MCF 10A (cell line): ENCODE results near the gene TTC7B. TPM values are rescaled to one million over a fixed set of nuclear protein-coding genes. Genes with fewer than 3 reads are reported as not detected.

ENCODE experiments used
- BruUV-seq: library from RNA; stranded (reverse); fragments of 400-500 nt; replicated peaks from 2 replicates; lab custom pipeline; 2021; lab: Mats Ljungman, UMichigan
- CTCF ChIA-PET: fragments of 300-600 bp; sonication (Branson Sonifier 250); formaldehyde crosslinking; extraction: SDS; loops from one replicate; lab custom pipeline; 2021; ENCODE audit warnings: antibody characterized with exemption, inconsistent platforms; lab: Yijun Ruan, JAX
- POLR2A ChIA-PET: fragments of 300-600, 350-650 bp; sonication (Branson Sonifier 250); formaldehyde crosslinking; extraction: SDS; loops from one replicate; lab custom pipeline; 2020; ENCODE audit warnings: antibody characterized with exemption, inconsistent platforms; lab: Yijun Ruan, JAX
- DNase-seq: peaks from one replicate; pipeline ENCODE4 v3.0.0-alpha.2; 2018; ENCODE audit not compliant: unreplicated experiment
- H3K27ac Mint-ChIP-seq: one replicate; pipeline ENCODE4 v1.8.0; 2022; ENCODE audit warnings: mild to moderate bottlenecking, low read depth, mixed read lengths; ENCODE audit not compliant: unreplicated experiment
- H3K27me3 Mint-ChIP-seq: one replicate; pipeline ENCODE4 v1.8.0; 2022; ENCODE audit warnings: mixed read lengths; ENCODE audit not compliant: insufficient read depth, unreplicated experiment
- H3K36me3 Mint-ChIP-seq: one replicate; pipeline ENCODE4 v1.8.0; 2022; ENCODE audit warnings: mild to moderate bottlenecking, moderate library complexity, mixed read lengths; ENCODE audit not compliant: insufficient read depth, unreplicated experiment
- H3K4me1 Mint-ChIP-seq: one replicate; pipeline ENCODE4 v1.8.0; 2022; ENCODE audit warnings: mixed read lengths; ENCODE audit not compliant: insufficient read depth, unreplicated experiment
- H3K4me3 Mint-ChIP-seq: one replicate; pipeline ENCODE4 v1.8.0; 2022; ENCODE audit warnings: mild to moderate bottlenecking, moderate library complexity, mixed read lengths; ENCODE audit not compliant: unreplicated experiment
- H3K9me3 Mint-ChIP-seq: one replicate; pipeline ENCODE4 v1.8.0; 2022; ENCODE audit warnings: mixed read lengths; ENCODE audit not compliant: unreplicated experiment
- intact Hi-C: fragments of 100-400 bp; cut with micrococcal nuclease; formaldehyde crosslinking; loops from 2 replicates; pipeline ENCODE4 v1.14.1; 2022
- total RNA-seq: library from RNA; stranded (reverse); gene quantifications from 2 replicates; pipeline ENCODE4 v1.2.3, GENCODE V29; 2022
- TF ChIP-seq, protein P1 (sequence below): fragments of 200-600 bp; IDR thresholded peaks from one replicate; pipeline ENCODE4 v1.8.0; 2022; ENCODE audit warnings: antibody characterized with exemption, mild to moderate bottlenecking; ENCODE audit not compliant: unreplicated experiment

TTC7B gene
- total RNA-seq, 1 experiment from 2014 or later = 31.1 TPM

- no peak overlapping the region for H3K27ac Mint-ChIP-seq
- peaks cover 22% of the 10 kb centered on the region for H3K4me1 Mint-ChIP-seq
- DNase-seq = no peak
- TF ChIP-seq, protein P1, sequence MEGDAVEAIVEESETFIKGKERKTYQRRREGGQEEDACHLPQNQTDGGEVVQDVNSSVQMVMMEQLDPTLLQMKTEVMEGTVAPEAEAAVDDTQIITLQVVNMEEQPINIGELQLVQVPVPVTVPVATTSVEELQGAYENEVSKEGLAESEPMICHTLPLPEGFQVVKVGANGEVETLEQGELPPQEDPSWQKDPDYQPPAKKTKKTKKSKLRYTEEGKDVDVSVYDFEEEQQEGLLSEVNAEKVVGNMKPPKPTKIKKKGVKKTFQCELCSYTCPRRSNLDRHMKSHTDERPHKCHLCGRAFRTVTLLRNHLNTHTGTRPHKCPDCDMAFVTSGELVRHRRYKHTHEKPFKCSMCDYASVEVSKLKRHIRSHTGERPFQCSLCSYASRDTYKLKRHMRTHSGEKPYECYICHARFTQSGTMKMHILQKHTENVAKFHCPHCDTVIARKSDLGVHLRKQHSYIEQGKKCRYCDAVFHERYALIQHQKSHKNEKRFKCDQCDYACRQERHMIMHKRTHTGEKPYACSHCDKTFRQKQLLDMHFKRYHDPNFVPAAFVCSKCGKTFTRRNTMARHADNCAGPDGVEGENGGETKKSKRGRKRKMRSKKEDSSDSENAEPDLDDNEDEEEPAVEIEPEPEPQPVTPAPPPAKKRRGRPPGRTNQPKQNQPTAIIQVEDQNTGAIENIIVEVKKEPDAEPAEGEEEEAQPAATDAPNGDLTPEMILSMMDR = no peak
- no TSS peak for BruUV-seq
- intact Hi-C loops = no loop called here
- H3K4me3 Mint-ChIP-seq = no peak overlapping the region
- no peaks in the 10 kb centered on the region for H3K27me3 Mint-ChIP-seq
- no peaks in the 10 kb centered on the region for H3K36me3 Mint-ChIP-seq
- H3K9me3 Mint-ChIP-seq = no peaks in the 10 kb centered on the region
- ChIA-PET POLR2A (interaction anchor here (0.6 to 2.3 kb wide), 2 partner anchors 11 to 228 kb away, joined by 3 to 7 read pairs; partner anchors contain the start of gene CALM1), CTCF (interaction anchor here (1.0 to 1.3 kb wide), 2 partner anchors 72 to 228 kb away, joined by 3 to 5 read pairs; partner anchors contain the start of gene CALM1)
Observed at GRCh38 chr14:90625445-90625844, 190.8 kb downstream of the TTC7B start.

GRCh38 chr14:90624732-90625400 is 191.4 kb downstream of the TTC7B start:
- Mint-ChIP-seq H3K4me3 (peak overlapping the region; percentile 44), H3K4me1 (peaks cover 17% of the 10 kb centered on the region), H3K27ac (peak overlapping the region; percentile 79), H3K27me3 (no peaks in the 10 kb centered on the region), H3K9me3 (no peaks in the 10 kb centered on the region), H3K36me3 (no peaks in the 10 kb centered on the region)
- ChIA-PET POLR2A (interaction anchor here (0.6 to 2.3 kb wide), 3 partner anchors 12 to 228 kb away, joined by 3 to 7 read pairs (median 3); partner anchors contain the start of gene CALM1), CTCF (interaction anchor here (1.0 to 1.7 kb wide), 3 partner anchors 17 to 228 kb away, joined by 3 to 5 read pairs (median 4); partner anchors contain the start of gene CALM1)
- TF ChIP-seq, protein P1 = no peak
- intact Hi-C loops = no loop called here
- peak; percentile 90 for DNase-seq
- BruUV-seq = no TSS peak

- no peaks in the 10 kb centered on the region for H3K9me3 Mint-ChIP-seq
- no peaks in the 10 kb centered on the region for H3K36me3 Mint-ChIP-seq
- intact Hi-C loops = no loop called here
- peaks cover 14% of the 10 kb centered on the region for H3K4me1 Mint-ChIP-seq
- POLR2A ChIA-PET = interaction anchor here (0.8 to 2.3 kb wide), 3 partner anchors 23 to 227 kb away, joined by 3 to 7 read pairs (median 3); partner anchors contain the start of gene CALM1
- TF ChIP-seq, protein P1 = no peak
- BruUV-seq = no TSS peak
- no peaks in the 10 kb centered on the region for H3K27me3 Mint-ChIP-seq
- DNase-seq = peak; percentile 94
- CTCF ChIA-PET = interaction anchor here (0.6 to 1.7 kb wide), 2 partner anchors 17 to 175 kb away, joined by 4 to 5 read pairs; no protein-coding TSS in a partner anchor
- peak overlapping the region; percentile 79 for H3K27ac Mint-ChIP-seq
- H3K4me3 Mint-ChIP-seq = peak overlapping the region; percentile 44
Observed at GRCh38 chr14:90624227-90624626, 192.0 kb downstream of the TTC7B start.

DNA sequence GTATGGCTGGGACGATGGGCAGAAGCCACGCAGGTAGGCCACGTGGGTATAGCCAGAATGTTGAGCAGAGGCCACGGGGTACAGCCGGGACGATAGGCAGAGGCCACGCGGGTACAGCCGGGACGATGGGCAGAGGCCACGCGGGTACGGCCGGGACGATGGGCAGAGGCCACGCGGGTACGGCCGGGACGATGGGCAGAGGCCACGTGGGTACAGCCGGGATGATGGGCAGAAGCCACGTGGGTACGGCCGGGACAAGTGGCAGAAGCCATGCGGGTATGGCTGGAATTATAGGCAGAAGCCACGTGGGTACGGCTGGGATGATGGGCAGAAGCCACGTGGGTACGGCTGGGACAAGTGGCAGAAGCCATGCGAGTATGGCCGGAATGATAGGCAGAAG is 195.0 kb downstream of the TTC7B start:
- no peaks in the 10 kb centered on the region for H3K36me3 Mint-ChIP-seq
- no peak for DNase-seq
- no peaks in the 10 kb centered on the region for H3K9me3 Mint-ChIP-seq
- ChIA-PET CTCF (interaction anchor here (0.6 kb wide), 3 partner anchors 47 to 307 kb away, joined by 3 read pairs; no protein-coding TSS in a partner anchor), POLR2A (no interaction called here)
- TF ChIP-seq, protein P1 = no peak
- no peaks in the 10 kb centered on the region for H3K27me3 Mint-ChIP-seq
- peaks cover 14% of the 10 kb centered on the region for H3K4me1 Mint-ChIP-seq
- no peak overlapping the region for H3K4me3 Mint-ChIP-seq
- BruUV-seq = no TSS peak
- no peak overlapping the region for H3K27ac Mint-ChIP-seq
- intact Hi-C loops = no loop called here
